Astrocyte of the spinal cord (primary cell): ENCODE results near the gene FAM171A1.
"Not testable (repeated sequence)": the region's sequence is repeated elsewhere in the genome, so short reads cannot be mapped to it uniquely, and the experiment has no call there.

ENCODE experiments used
- DNase-seq: peaks from one replicate; pipeline ENCODE4 v3.0.0; 2011; ENCODE audit warnings: low read depth, low spot score
- H3K4me3 ChIP-seq: 2 replicates; pipeline ENCODE4 v1.5.1; 2011; ENCODE audit warnings: low read depth, mild to moderate bottlenecking, low read length, moderate library complexity
- in situ Hi-C: cut with HindIII; loops from 2 replicates; pipeline ENCODE4 v1.10.0; 2017; ENCODE audit warnings: low sequenced_read_pairs
- TF ChIP-seq, protein P1 (sequence below): IDR thresholded peaks from 2 replicates; pipeline ENCODE4 v1.5.1; 2012; ENCODE audit warnings: low read depth, mild to moderate bottlenecking, low read length, inconsistent platforms

FAM171A1 gene

DNA sequence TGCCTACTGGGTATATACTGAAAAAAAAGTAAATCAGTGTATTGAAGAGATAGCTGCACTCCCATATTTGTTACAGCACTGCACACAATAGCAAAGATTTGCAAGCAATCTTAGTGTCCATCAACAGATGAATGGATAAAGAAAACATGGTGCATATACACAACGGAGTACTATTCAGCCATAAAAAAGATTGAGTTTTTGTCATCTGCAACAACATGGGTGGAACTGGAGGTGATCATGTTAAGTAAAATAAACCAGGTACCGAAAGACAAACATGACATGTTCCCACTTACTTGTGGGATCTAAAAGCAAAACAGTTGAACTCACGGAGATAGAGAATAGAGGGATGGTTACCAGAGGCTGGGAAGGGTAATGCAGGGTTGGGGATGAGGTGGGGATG, 34.2 kb upstream of the FAM171A1 start:
- no peak for DNase-seq
- in situ Hi-C loops = no loop called here
- no peak overlapping the region for H3K4me3 ChIP-seq
- TF ChIP-seq, protein P1, sequence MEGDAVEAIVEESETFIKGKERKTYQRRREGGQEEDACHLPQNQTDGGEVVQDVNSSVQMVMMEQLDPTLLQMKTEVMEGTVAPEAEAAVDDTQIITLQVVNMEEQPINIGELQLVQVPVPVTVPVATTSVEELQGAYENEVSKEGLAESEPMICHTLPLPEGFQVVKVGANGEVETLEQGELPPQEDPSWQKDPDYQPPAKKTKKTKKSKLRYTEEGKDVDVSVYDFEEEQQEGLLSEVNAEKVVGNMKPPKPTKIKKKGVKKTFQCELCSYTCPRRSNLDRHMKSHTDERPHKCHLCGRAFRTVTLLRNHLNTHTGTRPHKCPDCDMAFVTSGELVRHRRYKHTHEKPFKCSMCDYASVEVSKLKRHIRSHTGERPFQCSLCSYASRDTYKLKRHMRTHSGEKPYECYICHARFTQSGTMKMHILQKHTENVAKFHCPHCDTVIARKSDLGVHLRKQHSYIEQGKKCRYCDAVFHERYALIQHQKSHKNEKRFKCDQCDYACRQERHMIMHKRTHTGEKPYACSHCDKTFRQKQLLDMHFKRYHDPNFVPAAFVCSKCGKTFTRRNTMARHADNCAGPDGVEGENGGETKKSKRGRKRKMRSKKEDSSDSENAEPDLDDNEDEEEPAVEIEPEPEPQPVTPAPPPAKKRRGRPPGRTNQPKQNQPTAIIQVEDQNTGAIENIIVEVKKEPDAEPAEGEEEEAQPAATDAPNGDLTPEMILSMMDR = no peak

DNA sequence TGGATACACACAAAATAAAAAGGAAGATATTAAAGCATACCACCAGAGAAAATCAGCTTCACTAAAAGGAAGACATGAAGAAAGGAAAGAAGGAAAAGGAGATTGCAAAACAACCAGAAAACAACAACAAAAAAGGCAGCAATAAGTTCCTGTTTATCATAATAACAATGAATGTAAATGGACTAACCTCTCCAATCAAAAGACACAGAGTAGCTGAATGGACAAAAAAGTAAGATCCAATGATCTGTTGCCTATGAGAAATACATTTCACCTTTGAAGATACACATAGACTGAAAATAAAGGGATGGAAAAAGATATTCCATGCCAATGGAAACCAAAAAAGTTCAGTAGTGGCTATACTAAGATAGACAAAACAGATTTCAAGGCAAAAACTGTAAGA, 30.3 kb upstream of the FAM171A1 start:
- no peak overlapping the region for H3K4me3 ChIP-seq
- TF ChIP-seq, protein P1 = no peak
- no peak for DNase-seq
- in situ Hi-C loops = no loop called here

DNA sequence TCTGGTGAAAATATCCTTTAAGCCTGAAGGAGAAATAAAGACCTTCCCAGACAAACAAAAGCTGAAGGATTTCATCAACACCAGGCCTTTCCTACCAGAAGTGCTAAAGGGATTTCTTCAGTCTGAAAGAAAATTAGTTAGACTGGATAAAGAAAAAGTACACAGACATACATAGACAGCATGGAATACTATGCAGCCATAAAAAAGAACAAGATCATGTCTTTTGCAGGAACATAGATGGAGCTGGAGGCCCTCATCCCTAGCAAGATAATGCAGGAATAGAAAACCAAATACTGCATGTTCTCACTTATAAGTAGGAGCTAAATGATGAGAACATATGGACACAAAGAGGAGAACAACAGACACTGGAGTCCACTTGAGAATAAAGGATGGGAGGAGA, 29.4 kb upstream of the FAM171A1 start:
- DNase-seq, in situ Hi-C loops, H3K4me3 ChIP-seq: not testable (repeated sequence)

GRCh38 chr10:15399060-15399661, 28.1 kb upstream of the FAM171A1 start:
- in situ Hi-C loops = no loop called here
- TF ChIP-seq, protein P1 = no peak
- no peak for DNase-seq
- no peak overlapping the region for H3K4me3 ChIP-seq

DNA sequence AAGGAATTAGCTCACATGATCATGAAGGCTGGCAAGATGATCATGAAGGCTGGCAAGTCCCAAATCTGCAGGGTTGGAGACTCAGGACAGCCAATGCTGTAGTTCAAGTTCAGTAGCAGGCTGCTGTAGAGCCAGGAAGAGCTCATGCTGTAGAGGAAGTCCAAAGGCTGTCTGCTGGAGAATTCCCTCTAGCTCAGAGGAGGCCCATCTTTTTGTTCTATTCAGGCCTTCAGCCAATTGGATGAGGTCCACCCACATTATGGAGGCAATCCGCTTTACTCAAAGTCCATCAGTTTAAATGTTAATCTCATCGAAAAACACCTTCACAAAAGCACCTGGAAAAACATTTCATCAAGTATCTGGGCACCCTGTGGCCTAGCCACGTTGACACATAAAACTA, 24.8 kb upstream of the FAM171A1 start:
- TF ChIP-seq, protein P1 = no peak
- no peak overlapping the region for H3K4me3 ChIP-seq
- in situ Hi-C loops = no loop called here
- no peak for DNase-seq

- in situ Hi-C loops = no loop called here
- no peak for DNase-seq
- TF ChIP-seq, protein P1 = no peak
- H3K4me3 ChIP-seq = no peak overlapping the region
Measured at GRCh38 chr10:15393139-15393825, 22.2 kb upstream of the FAM171A1 start.

DNA sequence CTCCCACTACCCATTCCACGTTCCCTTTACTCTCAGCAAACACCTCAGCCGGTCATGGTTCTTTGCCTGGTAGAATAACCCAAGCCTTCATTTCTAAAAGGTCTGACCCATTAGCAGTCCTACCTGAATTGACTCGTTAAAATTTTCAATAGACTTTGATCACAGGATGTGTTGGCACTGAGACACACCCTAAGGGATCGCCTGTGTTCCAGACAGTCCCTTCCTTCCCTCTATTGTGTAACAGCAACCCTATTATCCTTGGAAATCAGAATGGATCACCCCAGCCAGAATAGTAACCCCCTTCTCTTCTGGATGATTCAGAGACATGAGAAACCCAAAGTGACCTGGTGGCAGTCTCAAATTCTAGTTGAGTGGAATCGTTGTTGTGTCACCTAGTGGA, 20.4 kb upstream of the FAM171A1 start:
- no peak for DNase-seq
- in situ Hi-C loops = no loop called here
- TF ChIP-seq, protein P1 = no peak
- H3K4me3 ChIP-seq = no peak overlapping the region

DNA sequence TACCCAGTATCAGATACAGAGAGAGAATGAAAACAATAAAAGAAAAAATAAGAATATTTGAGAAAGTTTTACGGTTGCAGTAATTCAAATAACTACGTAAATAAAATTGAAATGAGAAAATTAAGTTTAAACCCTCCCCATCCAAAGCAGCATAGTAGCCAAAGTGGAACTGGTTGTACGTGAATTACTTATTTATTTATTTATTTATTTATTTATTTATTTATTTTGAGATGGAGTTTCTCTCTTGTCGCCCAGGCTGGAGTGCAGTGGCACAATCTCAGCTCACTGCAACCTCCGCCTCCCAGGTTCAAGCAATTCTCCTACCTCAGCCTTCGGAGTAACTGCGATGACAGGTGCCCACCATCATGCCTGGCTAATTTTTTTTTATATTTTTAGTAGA, 17.1 kb upstream of the FAM171A1 start:
- DNase-seq, in situ Hi-C loops, H3K4me3 ChIP-seq: not testable (repeated sequence)
